ENCODE measurements around the gene LILRA5. TPM values are rescaled to one million over a fixed set of nuclear protein-coding genes. Genes with fewer than 3 reads are reported as not detected.
A peak's percentile ranks its signal among the peaks of the same experiment; 100 is the strongest.
"Not testable (repeated sequence)": the region's sequence is repeated elsewhere in the genome, so short reads cannot be mapped to it uniquely, and the experiment has no call there.

Gene LILRA5
- total RNA-seq, 1 donor, result not detected

DNA sequence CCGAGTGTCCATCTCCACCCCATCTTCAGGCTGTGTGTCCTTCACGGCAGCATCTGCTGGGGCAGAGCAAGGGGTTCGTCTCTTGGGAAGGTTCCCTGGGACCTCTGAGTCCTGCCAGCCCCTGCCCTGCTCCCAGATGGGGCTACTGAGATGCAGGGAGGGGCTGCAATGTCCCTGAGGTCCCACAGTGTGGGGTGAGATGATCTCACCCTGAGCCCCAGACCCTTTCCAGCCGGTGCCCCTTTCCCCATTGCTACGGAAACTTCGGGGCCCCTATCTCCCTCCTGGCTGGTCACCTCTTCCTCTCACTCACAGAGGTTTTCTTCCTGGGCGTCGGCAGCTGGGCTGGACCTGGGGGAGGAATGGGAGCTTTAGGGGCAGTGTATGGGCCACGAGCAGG lies 37.0 kb downstream of the LILRA5 start:
- H3K4me3 ChIP-seq (ENCODE audit: low read depth, low read length), result no peak overlapping the region
- TF ChIP-seq, protein P1, sequence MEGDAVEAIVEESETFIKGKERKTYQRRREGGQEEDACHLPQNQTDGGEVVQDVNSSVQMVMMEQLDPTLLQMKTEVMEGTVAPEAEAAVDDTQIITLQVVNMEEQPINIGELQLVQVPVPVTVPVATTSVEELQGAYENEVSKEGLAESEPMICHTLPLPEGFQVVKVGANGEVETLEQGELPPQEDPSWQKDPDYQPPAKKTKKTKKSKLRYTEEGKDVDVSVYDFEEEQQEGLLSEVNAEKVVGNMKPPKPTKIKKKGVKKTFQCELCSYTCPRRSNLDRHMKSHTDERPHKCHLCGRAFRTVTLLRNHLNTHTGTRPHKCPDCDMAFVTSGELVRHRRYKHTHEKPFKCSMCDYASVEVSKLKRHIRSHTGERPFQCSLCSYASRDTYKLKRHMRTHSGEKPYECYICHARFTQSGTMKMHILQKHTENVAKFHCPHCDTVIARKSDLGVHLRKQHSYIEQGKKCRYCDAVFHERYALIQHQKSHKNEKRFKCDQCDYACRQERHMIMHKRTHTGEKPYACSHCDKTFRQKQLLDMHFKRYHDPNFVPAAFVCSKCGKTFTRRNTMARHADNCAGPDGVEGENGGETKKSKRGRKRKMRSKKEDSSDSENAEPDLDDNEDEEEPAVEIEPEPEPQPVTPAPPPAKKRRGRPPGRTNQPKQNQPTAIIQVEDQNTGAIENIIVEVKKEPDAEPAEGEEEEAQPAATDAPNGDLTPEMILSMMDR (IDR thresholded peaks at IDR 0.05; ENCODE audit: insufficient read depth, low read length), result no peak
- no peak for DNase-seq (ENCODE audit: low read depth)

DNA sequence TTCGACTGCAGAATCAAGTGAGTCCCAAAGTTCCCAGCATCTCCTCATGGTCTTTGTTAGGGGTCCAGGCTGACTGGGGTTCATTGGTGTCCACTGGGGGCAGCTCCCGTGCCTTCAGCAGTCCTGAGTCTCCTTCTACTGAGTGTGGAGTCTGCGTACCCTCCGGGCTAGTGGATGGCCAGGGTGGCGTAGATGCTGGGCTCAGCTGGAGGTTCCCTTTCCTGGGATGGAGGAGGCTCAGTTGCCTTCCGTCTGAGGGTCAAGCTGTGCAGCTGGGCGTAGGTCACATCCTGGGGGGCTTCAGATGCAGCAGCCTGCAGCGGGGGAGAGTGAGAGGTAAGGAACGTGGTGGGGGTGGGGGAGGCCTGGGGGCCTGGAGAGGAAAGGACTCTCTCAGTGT lies 38.5 kb downstream of the LILRA5 start:
- not testable (repeated sequence) for DNase-seq (ENCODE audit: low read depth); H3K4me3 ChIP-seq (ENCODE audit: low read depth, low read length)

DNA sequence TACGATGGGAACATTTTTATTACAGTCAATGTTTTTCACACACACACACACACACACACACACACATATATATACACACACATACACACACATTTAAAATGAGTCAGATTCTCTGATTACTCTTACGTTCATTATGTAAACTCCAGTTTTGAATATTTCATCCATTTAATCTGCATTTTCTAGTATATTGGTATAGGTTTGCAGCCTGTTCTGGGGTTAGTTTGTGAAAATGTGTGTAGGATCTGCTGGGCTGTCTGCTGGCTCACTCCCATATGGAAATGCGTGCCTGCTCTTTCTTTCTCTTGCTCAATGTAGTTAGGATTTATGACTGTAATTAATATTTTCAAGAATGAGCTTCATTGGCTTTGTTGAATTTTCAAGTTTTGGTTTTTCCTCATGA lies 39.1 kb downstream of the LILRA5 start:
- DNase-seq (ENCODE audit: low read depth), result no peak
- TF ChIP-seq, protein P1 (IDR thresholded peaks at IDR 0.05; ENCODE audit: insufficient read depth, low read length), result no peak
- no peak overlapping the region for H3K4me3 ChIP-seq (ENCODE audit: low read depth, low read length)

DNA sequence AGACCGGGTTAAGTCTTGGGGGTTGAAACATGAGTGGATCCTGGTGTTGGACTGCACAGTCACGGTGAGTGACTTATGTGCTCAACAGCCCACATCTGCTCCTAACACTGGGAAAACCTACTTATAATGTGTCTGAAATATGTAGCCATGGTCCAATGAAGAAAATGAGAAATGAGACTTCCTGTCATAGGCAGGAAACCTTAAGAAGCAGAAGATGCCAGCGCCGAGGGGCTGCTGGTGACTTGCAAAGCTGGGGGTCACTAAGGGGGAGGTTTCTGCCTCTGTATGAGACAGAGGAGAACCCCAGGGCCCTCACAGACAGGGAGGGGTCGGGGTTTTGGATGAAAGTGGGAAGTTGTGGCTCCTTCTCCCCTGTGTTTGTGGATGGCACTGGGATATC lies 40.8 kb downstream of the LILRA5 start:
- not testable (repeated sequence) for H3K4me3 ChIP-seq (ENCODE audit: low read depth, low read length); DNase-seq (ENCODE audit: low read depth)

DNA sequence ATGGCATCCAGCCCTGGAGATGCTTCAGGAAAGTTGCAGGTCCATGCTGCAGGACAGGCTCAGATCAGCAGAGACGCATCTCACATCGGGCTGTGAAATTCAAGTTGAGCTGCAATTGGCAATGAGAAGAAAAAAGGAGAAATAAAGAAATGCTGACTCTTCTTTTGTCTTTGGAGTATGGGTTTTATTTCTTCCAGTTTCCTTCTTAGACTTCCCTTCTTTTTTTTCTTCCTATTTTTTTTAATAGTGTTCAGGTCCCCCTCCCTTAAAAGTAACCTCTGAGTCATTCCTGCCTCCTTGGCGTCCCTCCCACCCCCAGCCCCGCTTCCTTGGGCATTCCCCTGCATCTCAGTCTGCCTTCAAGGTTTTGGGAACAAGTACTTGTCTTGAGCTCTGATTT lies 41.4 kb downstream of the LILRA5 start:
- not testable (repeated sequence) for DNase-seq (ENCODE audit: low read depth); H3K4me3 ChIP-seq (ENCODE audit: low read depth, low read length)

DNA sequence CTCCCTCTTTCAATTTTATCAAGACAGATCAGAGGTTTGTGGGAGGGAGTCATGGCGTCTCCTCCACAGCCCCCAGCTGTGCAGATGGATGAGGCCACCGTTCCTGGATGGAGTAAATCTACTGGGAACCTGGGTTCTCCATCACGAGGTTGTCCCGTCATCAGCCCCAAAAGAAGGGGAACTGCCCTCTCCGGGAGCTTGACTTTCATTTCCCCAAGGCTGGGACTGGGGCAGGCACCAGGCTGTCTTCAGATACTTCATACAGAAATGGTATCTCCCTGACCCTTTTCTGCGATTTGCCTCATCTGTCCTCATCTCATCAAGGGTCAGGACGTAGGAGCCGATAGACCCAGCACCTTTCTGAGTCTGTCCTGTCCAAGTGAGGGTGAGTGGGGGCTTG lies 41.9 kb downstream of the LILRA5 start:
- TF ChIP-seq, protein P1 (IDR thresholded peaks at IDR 0.05; ENCODE audit: insufficient read depth, low read length), result no peak
- DNase-seq (ENCODE audit: low read depth), result no peak
- no peak overlapping the region for H3K4me3 ChIP-seq (ENCODE audit: low read depth, low read length)

DNA sequence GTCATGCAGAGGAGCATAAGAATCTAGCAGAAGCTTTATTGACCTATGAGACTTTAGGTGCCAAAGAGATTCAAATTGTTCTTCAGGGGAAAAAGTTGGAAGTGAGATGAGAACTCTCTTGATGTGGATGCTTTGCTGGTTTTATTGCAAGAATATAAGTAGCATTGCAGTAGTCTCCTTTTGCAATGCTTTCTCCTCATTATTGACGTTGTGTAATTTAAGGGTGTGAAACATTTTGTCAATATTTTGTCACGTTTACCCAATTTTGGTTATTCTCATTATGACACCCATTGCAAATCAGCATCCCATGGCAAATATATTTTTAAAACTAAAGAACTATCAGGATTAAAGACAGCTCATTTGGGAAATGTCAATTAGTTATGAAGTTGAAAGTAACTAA lies 44.0 kb downstream of the LILRA5 start:
- H3K4me3 ChIP-seq (ENCODE audit: low read depth, low read length), result no peak overlapping the region
- TF ChIP-seq, protein P1 (IDR thresholded peaks at IDR 0.05; ENCODE audit: insufficient read depth, low read length), result no peak
- DNase-seq (ENCODE audit: low read depth), result no peak

DNA sequence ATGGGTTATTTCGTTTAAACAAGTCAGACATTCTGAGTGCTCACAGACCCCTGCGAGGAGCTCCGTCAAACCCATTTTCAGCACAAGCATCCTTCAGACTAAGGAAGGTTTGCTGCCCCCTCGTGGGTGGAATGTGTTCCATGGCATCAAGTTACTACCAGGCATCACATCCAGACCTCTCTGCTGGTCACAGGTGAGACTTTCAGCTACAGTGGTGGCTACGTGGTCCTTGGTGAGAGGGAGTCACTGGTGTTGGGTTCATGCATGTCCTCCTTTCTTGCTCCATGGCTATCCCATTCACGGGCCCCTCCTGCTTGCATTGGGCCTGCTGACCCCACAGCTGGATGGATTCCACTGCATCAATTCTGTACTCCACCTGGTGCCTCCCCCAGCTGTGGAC lies 46.8 kb downstream of the LILRA5 start:
- H3K4me3 ChIP-seq (ENCODE audit: low read depth, low read length), result no peak overlapping the region
- TF ChIP-seq, protein P1 (IDR thresholded peaks at IDR 0.05; ENCODE audit: insufficient read depth, low read length), result peak; percentile 65
- peak; percentile 68 for DNase-seq (ENCODE audit: low read depth)

DNA sequence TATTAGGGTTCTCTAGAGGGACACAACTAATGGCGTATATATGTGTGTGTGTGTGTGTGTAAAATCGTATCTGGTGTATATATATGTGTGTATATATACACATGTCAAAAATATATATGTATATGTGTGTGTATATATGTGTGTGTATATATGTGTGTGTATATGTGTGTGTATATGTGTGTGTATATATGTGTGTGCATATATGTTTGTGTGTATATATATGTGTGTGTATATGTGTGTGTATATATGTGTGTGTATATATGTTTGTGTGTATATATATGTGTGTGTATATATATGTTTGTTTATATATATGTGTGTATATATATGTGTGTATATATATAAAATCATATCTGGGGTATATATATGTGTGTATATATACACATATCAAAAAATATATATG lies 50.5 kb downstream of the LILRA5 start:
- no peak overlapping the region for H3K4me3 ChIP-seq (ENCODE audit: low read depth, low read length)
- TF ChIP-seq, protein P1 (IDR thresholded peaks at IDR 0.05; ENCODE audit: insufficient read depth, low read length), result no peak
- no peak for DNase-seq (ENCODE audit: low read depth)

Data from fibroblast of the aortic adventitia (primary cell).